Liver (tissue), 2 donors: ENCODE measurements around the gene SLC10A3.

ENCODE experiments used
- CTCF ChIP-seq: fragments of 150-350 bp; IDR thresholded peaks from 2 replicates; pipeline ENCODE4 v1.5.1; 2017; ENCODE audit warnings: improper control_type of control experiment, low read depth, low read length; ENCODE audit not compliant: missing input control
- REST ChIP-seq: IDR thresholded peaks from 2 replicates; pipeline ENCODE4 v1.6.1; 2016; ENCODE audit warnings: antibody characterized with exemption, mild to moderate bottlenecking
- YY1 ChIP-seq: IDR thresholded peaks from 2 replicates; pipeline ENCODE4 v1.6.1; 2016; ENCODE audit warnings: antibody characterized with exemption, mild to moderate bottlenecking
- donor health status: healthy.

- no peak for TF ChIP-seq REST
- TF ChIP-seq YY1: no peak
- no peak for TF ChIP-seq CTCF
Measured at GRCh38 chrX:154481195-154481594, 9.2 kb downstream of the SLC10A3 start.
